ENCODE results near the gene NFKBIE. TPM values are rescaled to one million over a fixed set of nuclear protein-coding genes. Genes with fewer than 3 reads are reported as not detected.

NFKBIE gene
- total RNA-seq, 1 donor from 2014 or later: 5.3 TPM

DNA sequence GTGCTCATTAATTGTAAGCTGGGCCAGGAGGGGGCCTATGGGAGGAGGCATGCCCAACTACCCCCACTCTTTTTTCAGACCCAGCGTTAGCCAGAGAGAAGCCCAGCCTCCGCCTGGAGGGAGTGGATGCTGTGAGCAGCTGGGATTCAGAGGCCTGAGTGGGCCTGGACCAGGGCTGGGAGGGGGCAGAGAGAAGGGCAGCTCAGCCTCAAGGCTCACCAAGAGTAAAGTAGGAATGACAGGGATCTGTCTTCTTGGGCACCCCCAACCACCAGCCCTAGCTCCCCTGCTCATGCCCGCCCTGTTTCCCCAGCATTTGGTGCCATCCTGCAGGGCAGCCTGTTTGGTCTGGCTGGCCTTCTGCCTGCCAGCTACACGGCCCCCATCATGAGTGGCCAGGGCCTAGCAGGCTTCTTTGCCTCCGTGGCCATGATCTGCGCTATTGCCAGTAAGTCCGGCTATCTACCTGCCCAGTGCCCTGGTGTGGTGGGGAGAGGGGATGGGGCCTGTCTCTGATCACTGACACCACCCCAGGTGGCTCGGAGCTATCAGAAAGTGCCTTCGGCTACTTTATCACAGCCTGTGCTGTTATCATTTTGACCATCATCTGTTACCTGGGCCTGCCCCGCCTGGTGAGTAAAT is 35.2 kb downstream of the NFKBIE start:
- Histone ChIP-seq H3K4me3 (ENCODE audit: low read depth, low read length) (no peak overlapping the region), H3K36me3 (ENCODE audit: control insufficient read depth, insufficient read depth, low read length) (no peaks in the 10 kb centered on the region), H3K27me3 (ENCODE audit: control insufficient read depth, insufficient read depth, low read length) (no peaks in the 10 kb centered on the region)
- no peak for TF ChIP-seq CTCF (IDR thresholded peaks at IDR 0.05; ENCODE audit: insufficient read depth, low read length, severe bottlenecking)
- no peak for DNase-seq (ENCODE audit: low read depth)
- FAIRE-seq: no peak

DNA sequence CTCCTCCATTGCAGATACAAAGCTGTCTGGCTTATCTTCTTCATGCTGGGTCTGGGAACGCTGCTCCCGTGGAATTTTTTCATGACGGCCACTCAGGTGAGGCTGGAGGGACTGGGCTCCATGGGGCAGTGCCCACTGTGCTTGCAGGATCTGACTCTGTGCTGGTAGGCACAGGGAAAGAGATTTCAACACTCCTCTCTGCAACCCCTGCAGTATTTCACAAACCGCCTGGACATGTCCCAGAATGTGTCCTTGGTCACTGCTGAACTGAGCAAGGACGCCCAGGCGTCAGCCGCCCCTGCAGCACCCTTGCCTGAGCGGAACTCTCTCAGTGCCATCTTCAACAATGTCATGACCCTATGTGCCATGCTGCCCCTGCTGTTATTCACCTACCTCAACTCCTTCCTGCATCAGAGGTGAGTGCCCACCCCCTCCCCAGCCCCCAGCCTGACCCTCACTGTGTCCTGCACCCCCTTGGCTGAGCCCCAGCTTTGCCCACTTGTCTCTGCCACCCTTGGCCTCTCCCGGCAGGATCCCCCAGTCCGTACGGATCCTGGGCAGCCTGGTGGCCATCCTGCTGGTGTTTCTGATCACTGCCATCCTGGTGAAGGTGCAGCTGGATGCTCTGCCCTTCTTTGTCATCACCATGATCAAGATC is 35.8 kb downstream of the NFKBIE start:
- Histone ChIP-seq H3K27me3 (ENCODE audit: control insufficient read depth, insufficient read depth, low read length) (no peaks in the 10 kb centered on the region), H3K36me3 (ENCODE audit: control insufficient read depth, insufficient read depth, low read length) (no peaks in the 10 kb centered on the region), H3K4me3 (ENCODE audit: low read depth, low read length) (no peak overlapping the region)
- FAIRE-seq: no peak
- TF ChIP-seq CTCF (IDR thresholded peaks at IDR 0.05; ENCODE audit: insufficient read depth, low read length, severe bottlenecking): no peak
- DNase-seq (ENCODE audit: low read depth): no peak

GRCh38 chr6:44228836-44229235 is 36.5 kb downstream of the NFKBIE start:
- FAIRE-seq (no peak), DNase-seq (ENCODE audit: low read depth) (no peak)
- Histone ChIP-seq H3K27me3 (ENCODE audit: control insufficient read depth, insufficient read depth, low read length) (no peaks in the 10 kb centered on the region), H3K4me3 (ENCODE audit: low read depth, low read length) (no peak overlapping the region), H3K36me3 (ENCODE audit: control insufficient read depth, insufficient read depth, low read length) (no peaks in the 10 kb centered on the region)
- no peak for TF ChIP-seq CTCF (IDR thresholded peaks at IDR 0.05; ENCODE audit: insufficient read depth, low read length, severe bottlenecking)

GRCh38 chr6:44228433-44228832 is 36.9 kb downstream of the NFKBIE start:
- no peak overlapping the region for H3K4me3 ChIP-seq (ENCODE audit: low read depth, low read length)
- no peaks in the 10 kb centered on the region for H3K27me3 ChIP-seq (ENCODE audit: control insufficient read depth, insufficient read depth, low read length)
- FAIRE-seq: no peak
- TF ChIP-seq CTCF (IDR thresholded peaks at IDR 0.05; ENCODE audit: insufficient read depth, low read length, severe bottlenecking): no peak
- H3K36me3 ChIP-seq (ENCODE audit: control insufficient read depth, insufficient read depth, low read length): no peaks in the 10 kb centered on the region
- no peak for DNase-seq (ENCODE audit: low read depth)

DNA sequence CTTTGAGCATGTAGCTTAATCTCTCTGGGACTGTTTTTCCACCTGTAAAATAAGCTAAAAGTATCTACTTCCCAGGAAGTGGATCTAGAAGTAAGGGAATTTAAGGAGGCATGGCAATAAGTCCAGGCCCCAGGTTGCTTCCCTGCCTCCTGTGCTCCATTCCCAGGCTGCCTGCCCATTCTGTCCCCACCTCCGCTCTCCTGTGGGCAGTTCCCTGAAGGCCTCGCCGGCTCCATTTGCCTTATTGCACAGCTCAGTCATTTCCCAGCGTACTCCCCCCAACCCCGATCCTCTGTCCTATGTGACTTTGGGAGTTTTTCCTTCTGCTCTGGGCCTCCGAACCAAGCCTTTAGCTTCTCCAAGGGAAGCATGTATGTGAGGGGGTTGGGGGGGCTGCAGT is 37.3 kb downstream of the NFKBIE start:
- H3K27me3 ChIP-seq (ENCODE audit: control insufficient read depth, insufficient read depth, low read length): no peaks in the 10 kb centered on the region
- FAIRE-seq (no peak), DNase-seq (ENCODE audit: low read depth) (no peak)
- H3K4me3 ChIP-seq (ENCODE audit: low read depth, low read length): no peak overlapping the region
- no peak for TF ChIP-seq CTCF (IDR thresholded peaks at IDR 0.05; ENCODE audit: insufficient read depth, low read length, severe bottlenecking)
- no peaks in the 10 kb centered on the region for H3K36me3 ChIP-seq (ENCODE audit: control insufficient read depth, insufficient read depth, low read length)
